NCI-H1694 treated with DMSO at 0.1 percent for 48 hours (cell line): Measurements from ENCODE around the gene SCNN1A.

Experiments used
- DNase-seq: peaks from one replicate; lab custom pipeline; 2025; lab: John Stamatoyannopoulos, UW

SCNN1A gene

GRCh38 chr12:6384499-6385436, 9.4 kb upstream of the SCNN1A start:
- DNase-seq = no peak

- DNase-seq = no peak
These were observed 8.5 kb upstream of the SCNN1A start, which contains the start of gene LTBR for GRCh38 chr12:6383572-6384498. Gene LTBR, plus strand, starts transcription at chr12:6384162. Its CDS starts 197 bp downstream, at chr12:6384359.

- DNase-seq = no peak
These were observed 7.6 kb upstream of the SCNN1A start for GRCh38 chr12:6382982-6383381.

GRCh38 chr12:6382371-6382770, 7.0 kb upstream of the SCNN1A start:
- DNase-seq = no peak

- DNase-seq = no peak
These were observed 5.1 kb upstream of the SCNN1A start for GRCh38 chr12:6380141-6381121.

- no peak for DNase-seq
These were observed 3.5 kb upstream of the SCNN1A start for GRCh38 chr12:6378709-6379472.

- no peak for DNase-seq
These were observed 2.3 kb upstream of the SCNN1A start for GRCh38 chr12:6377667-6377994.

- DNase-seq = no peak
These were observed 1.7 kb upstream of the SCNN1A start for GRCh38 chr12:6376870-6377666.

- no peak for DNase-seq
These were observed 911 bp upstream of the SCNN1A start for GRCh38 chr12:6376079-6376869.

- no peak for DNase-seq
These were observed 590 bp downstream of the SCNN1A start for GRCh38 chr12:6374786-6375160.

GRCh38 chr12:6374028-6374785, 1.2 kb downstream of the SCNN1A start:
- DNase-seq = no peak

- DNase-seq = no peak
These were observed 2.2 kb downstream of the SCNN1A start for GRCh38 chr12:6373022-6373787.

- no peak for DNase-seq
These were observed 2.9 kb downstream of the SCNN1A start for GRCh38 chr12:6372403-6373003.

- no peak for DNase-seq
These were observed 4.2 kb downstream of the SCNN1A start for GRCh38 chr12:6370994-6371754.

- DNase-seq = no peak
These were observed 4.8 kb downstream of the SCNN1A start for GRCh38 chr12:6370576-6370935.

GRCh38 chr12:6369916-6370575, 5.3 kb downstream of the SCNN1A start:
- no peak for DNase-seq
